Neural cell (in vitro differentiated cells): ENCODE data around the gene ZWILCH. TPM values are rescaled to one million over a fixed set of nuclear protein-coding genes. Genes with fewer than 3 reads are reported as not detected.

Experiments
- H2AFZ ChIP-seq: fragments of 200-600, 300-800 bp; sonication (generic), shearing (Covaris generic); 2 replicates; pipeline ENCODE4 v1.6.0; 2014; ENCODE audit warnings: low read depth, mild to moderate bottlenecking, antibody characterized with exemption, low read length, moderate library complexity
- H3F3A ChIP-seq: fragments of 200-600 bp; shearing (Covaris generic); 2 replicates; pipeline ENCODE4 v1.6.1; 2016; ENCODE audit warnings: mild to moderate bottlenecking, moderate library complexity, mixed read lengths, antibody characterized with exemption, low read length; ENCODE audit not compliant: insufficient read depth, poor library complexity, severe bottlenecking
- H3K27ac ChIP-seq: fragments of 200-600, 300-800 bp; sonication (generic), shearing (Covaris generic); 2 replicates; pipeline ENCODE4 v1.5.1; 2014; ENCODE audit warnings: mild to moderate bottlenecking, low read length, moderate library complexity
- H3K27me3 ChIP-seq: fragments of 300-800, 200-600 bp; sonication (generic), shearing (Covaris generic); 2 replicates; pipeline ENCODE4 v1.6.0; 2014; ENCODE audit warnings: mild to moderate bottlenecking, low read depth, low read length, moderate library complexity; ENCODE audit not compliant: insufficient read depth
- H3K36me3 ChIP-seq: fragments of 300-800, 200-600 bp; sonication (generic), shearing (Covaris generic); 2 replicates; pipeline ENCODE4 v1.5.1; 2014; ENCODE audit warnings: mild to moderate bottlenecking, antibody characterized with exemption, low read length, moderate library complexity; ENCODE audit not compliant: insufficient read depth
- H3K4me2 ChIP-seq: fragments of 300-800, 200-600 bp; sonication (generic), shearing (Covaris generic); 2 replicates; pipeline ENCODE4 v1.6.0; 2014; ENCODE audit warnings: mild to moderate bottlenecking, low read length
- H3K4me3 ChIP-seq: fragments of 300-800, 200-600 bp; sonication (generic), shearing (Covaris generic); 2 replicates; pipeline ENCODE4 v1.5.1; 2014; ENCODE audit warnings: mild to moderate bottlenecking, low read length, moderate library complexity
- H3K79me2 ChIP-seq: fragments of 200-600 bp; shearing (Covaris generic); replicated peaks from 2 replicates; pipeline ENCODE4 v1.6.0; 2014; ENCODE audit warnings: mild to moderate bottlenecking, low read length, moderate library complexity; ENCODE audit not compliant: insufficient read depth
- H3K9ac ChIP-seq: fragments of 300-800, 200-600 bp; sonication (generic), shearing (Covaris generic); 2 replicates; pipeline ENCODE4 v1.6.1; 2016; ENCODE audit warnings: mild to moderate bottlenecking, low read length, mixed read lengths
- H3K9me2 ChIP-seq: fragments of 200-600 bp; shearing (Covaris generic); 2 replicates; pipeline ENCODE4 v1.6.1; 2016; ENCODE audit warnings: mild to moderate bottlenecking, low read length, mixed read lengths; ENCODE audit not compliant: insufficient read depth
- H3K9me3 ChIP-seq: fragments of 200-600, 300-800 bp; sonication (generic), shearing (Covaris generic); 2 replicates; pipeline ENCODE4 v1.6.1; 2016; ENCODE audit warnings: mild to moderate bottlenecking, mixed run types, low read length, moderate library complexity, mixed read lengths
- H4K20me1 ChIP-seq: fragments of 200-600 bp; shearing (Covaris generic); 2 replicates; pipeline ENCODE4 v1.6.1; 2016; ENCODE audit warnings: mild to moderate bottlenecking, mixed run types; ENCODE audit not compliant: insufficient read depth
- CTCF ChIP-seq: fragments of 450-650 bp; IDR thresholded peaks from 2 replicates; pipeline ENCODE4 v1.5.1; 2014; ENCODE audit warnings: antibody characterized with exemption, mild to moderate bottlenecking, moderate library complexity; ENCODE audit not compliant: poor library complexity, severe bottlenecking
- EP300 ChIP-seq: fragments of 450-650 bp; conservative IDR thresholded peaks from 2 replicates; pipeline ENCODE4 v1.6.1; 2014; ENCODE audit warnings: antibody characterized with exemption, mild to moderate bottlenecking, moderate library complexity; ENCODE audit not compliant: poor library complexity, severe bottlenecking
- EZH2 ChIP-seq: fragments of 200-600, 300-800 bp; shearing (Covaris generic), sonication (generic); IDR thresholded peaks from 2 replicates; pipeline ENCODE4 v1.6.1; 2014; ENCODE audit warnings: antibody characterized with exemption, low read length, borderline replicate concordance, mild to moderate bottlenecking; ENCODE audit not compliant: insufficient read depth, poor library complexity, severe bottlenecking
- MXI1 ChIP-seq: fragments of 450-650 bp; conservative IDR thresholded peaks from 2 replicates; pipeline ENCODE4 v1.6.1; 2014; ENCODE audit warnings: antibody characterized with exemption, mild to moderate bottlenecking; ENCODE audit not compliant: poor library complexity, severe bottlenecking
- POLR2AphosphoS5 ChIP-seq: IDR thresholded peaks from 2 replicates; pipeline ENCODE4 v1.6.1; 2012
- RAD21 ChIP-seq: fragments of 450-650 bp; conservative IDR thresholded peaks from 2 replicates; pipeline ENCODE4 v1.6.1; 2014; ENCODE audit warnings: antibody characterized with exemption, mild to moderate bottlenecking, moderate library complexity
- TAF1 ChIP-seq: IDR thresholded peaks from 2 replicates; pipeline ENCODE4 v1.6.1; 2012; ENCODE audit warnings: low read depth
- polyA plus RNA-seq: library from polyadenylated mRNA; depleted of rRNA; stranded (reverse); fragments of >200 nt; gene quantifications from 2 replicates; pipeline ENCODE4 v1.2.3, GENCODE V29; 2014
- TF ChIP-seq, protein P1 (sequence below): IDR thresholded peaks from 2 replicates; pipeline ENCODE4 v1.6.1; 2012; ENCODE audit warnings: borderline replicate concordance

Gene ZWILCH
- polyA plus RNA-seq, 1 donor from 2014 or later: 63.1 TPM

- Histone ChIP-seq H3F3A (no peaks in the 10 kb centered on the region), H3K4me3 (no peak overlapping the region), H3K36me3 (no peaks in the 10 kb centered on the region), H4K20me1 (no peaks in the 10 kb centered on the region), H3K4me2 (no peak overlapping the region), H3K27ac (no peak overlapping the region), H3K27me3 (no peaks in the 10 kb centered on the region), H3K9me2 (no peaks in the 10 kb centered on the region), H3K9me3 (no peaks in the 10 kb centered on the region), H3K9ac (no peak overlapping the region), H3K79me2 (no peaks in the 10 kb centered on the region), H2AFZ (no peak overlapping the region)
- TF ChIP-seq TAF1 (no peak), EZH2 (no peak), CTCF (no peak), EP300 (no peak), MXI1 (no peak), RAD21 (no peak)
- TF ChIP-seq, protein P1, sequence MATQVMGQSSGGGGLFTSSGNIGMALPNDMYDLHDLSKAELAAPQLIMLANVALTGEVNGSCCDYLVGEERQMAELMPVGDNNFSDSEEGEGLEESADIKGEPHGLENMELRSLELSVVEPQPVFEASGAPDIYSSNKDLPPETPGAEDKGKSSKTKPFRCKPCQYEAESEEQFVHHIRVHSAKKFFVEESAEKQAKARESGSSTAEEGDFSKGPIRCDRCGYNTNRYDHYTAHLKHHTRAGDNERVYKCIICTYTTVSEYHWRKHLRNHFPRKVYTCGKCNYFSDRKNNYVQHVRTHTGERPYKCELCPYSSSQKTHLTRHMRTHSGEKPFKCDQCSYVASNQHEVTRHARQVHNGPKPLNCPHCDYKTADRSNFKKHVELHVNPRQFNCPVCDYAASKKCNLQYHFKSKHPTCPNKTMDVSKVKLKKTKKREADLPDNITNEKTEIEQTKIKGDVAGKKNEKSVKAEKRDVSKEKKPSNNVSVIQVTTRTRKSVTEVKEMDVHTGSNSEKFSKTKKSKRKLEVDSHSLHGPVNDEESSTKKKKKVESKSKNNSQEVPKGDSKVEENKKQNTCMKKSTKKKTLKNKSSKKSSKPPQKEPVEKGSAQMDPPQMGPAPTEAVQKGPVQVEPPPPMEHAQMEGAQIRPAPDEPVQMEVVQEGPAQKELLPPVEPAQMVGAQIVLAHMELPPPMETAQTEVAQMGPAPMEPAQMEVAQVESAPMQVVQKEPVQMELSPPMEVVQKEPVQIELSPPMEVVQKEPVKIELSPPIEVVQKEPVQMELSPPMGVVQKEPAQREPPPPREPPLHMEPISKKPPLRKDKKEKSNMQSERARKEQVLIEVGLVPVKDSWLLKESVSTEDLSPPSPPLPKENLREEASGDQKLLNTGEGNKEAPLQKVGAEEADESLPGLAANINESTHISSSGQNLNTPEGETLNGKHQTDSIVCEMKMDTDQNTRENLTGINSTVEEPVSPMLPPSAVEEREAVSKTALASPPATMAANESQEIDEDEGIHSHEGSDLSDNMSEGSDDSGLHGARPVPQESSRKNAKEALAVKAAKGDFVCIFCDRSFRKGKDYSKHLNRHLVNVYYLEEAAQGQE: no peak
These were observed 85.3 kb downstream of the ZWILCH start for GRCh38 chr15:66590435-66590834.

DNA sequence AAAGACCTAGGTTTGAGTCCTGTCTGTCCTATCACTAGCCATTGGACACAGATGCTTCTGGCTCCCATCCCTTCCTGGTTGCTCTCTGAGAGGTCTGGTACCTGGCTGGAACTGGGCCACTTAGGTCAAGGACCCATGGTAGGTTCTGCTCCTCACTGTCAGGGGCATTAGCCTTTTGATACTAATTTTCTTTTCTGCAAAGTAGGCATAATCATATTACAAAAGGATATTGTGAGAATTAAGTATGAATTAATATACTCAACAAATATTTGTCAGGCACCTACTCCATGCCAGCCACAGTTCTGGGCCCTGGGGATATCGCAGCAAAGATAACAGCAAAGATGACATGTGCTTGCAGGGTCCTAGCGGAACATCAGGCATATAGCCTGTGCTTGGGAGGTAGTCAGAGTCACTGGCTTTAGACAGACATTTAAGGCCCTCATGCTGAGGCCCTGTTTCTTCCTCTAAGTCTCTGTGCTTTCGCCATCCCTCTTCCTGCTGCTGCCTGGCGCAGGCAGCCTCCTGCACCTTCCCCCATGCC is 86.3 kb downstream of the ZWILCH start:
- no peak overlapping the region for H3K4me3 ChIP-seq
- H3K9me2 ChIP-seq: no peaks in the 10 kb centered on the region
- no peaks in the 10 kb centered on the region for H4K20me1 ChIP-seq
- no peaks in the 10 kb centered on the region for H3K36me3 ChIP-seq
- H3K4me2 ChIP-seq: no peak overlapping the region
- H3K79me2 ChIP-seq: no peaks in the 10 kb centered on the region
- H3K9me3 ChIP-seq: no peaks in the 10 kb centered on the region
- H3K27me3 ChIP-seq: no peaks in the 10 kb centered on the region
- H2AFZ ChIP-seq: no peak overlapping the region
- no peak overlapping the region for H3K27ac ChIP-seq
- H3F3A ChIP-seq: no peaks in the 10 kb centered on the region
- TF ChIP-seq POLR2AphosphoS5 (no peak), RAD21 (no peak), EP300 (no peak), TAF1 (no peak)
- no peak overlapping the region for H3K9ac ChIP-seq
